ENCODE data around the gene HSPA4L. TPM values are rescaled to one million over a fixed set of nuclear protein-coding genes. Genes with fewer than 3 reads are reported as not detected.
A peak's percentile ranks its signal among the peaks of the same experiment; 100 is the strongest.

The HSPA4L gene
- total RNA-seq: 10 to 100 TPM in 1 of 3 donors, 1 to 10 TPM in 2; 2.7 to 14.5 (median 7.2) TPM

DNA sequence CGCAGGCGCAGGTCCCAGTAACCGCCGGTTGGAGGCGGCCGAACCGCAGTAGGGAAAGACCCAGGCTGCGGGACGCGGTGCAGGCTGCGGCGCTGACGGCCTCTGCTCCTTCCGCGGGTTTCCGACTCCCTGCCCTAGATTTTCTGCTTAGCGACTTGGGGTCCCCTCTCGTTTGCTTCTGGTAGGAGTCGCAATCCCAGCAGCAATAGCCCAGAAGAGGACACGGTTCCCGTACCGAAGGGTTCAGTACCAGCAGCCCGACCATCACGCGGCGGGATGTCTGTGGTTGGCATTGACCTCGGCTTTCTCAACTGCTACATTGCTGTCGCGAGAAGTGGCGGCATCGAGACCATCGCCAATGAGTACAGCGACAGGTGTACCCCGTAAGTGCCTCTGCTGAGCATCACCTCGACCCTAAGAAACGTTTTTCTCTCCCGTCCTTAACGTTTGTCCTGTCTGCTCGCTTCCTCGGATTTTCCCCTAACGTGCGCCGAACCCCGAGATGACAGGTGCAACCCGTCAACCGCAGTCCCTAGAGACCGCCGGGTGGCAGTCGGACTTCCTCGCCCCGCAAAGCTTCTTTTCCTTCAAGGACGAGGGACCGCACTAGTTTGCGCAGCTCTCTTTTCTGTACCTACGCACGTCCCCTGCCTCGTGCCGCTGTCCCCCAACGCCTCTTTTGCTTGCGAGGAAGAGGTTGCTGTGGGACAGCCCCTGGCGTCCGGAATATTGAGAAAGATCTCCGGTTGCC, at the start of gene HSPA4L:
Gene HSPA4L (plus strand): TSS at position 48 of the 751 bp plus-strand sequence. CDS start 229 bp downstream, at position 277.
- peak within 1 kb of the TSS; percentile 88 to 95 for H3K27ac ChIP-seq
- no peaks in the 10 kb centered on the region for H3K4me1 ChIP-seq
- DNase-seq (ENCODE audit: low spot score in 2 of 2): peak; percentile 55 to 77
- TF ChIP-seq, protein P1, sequence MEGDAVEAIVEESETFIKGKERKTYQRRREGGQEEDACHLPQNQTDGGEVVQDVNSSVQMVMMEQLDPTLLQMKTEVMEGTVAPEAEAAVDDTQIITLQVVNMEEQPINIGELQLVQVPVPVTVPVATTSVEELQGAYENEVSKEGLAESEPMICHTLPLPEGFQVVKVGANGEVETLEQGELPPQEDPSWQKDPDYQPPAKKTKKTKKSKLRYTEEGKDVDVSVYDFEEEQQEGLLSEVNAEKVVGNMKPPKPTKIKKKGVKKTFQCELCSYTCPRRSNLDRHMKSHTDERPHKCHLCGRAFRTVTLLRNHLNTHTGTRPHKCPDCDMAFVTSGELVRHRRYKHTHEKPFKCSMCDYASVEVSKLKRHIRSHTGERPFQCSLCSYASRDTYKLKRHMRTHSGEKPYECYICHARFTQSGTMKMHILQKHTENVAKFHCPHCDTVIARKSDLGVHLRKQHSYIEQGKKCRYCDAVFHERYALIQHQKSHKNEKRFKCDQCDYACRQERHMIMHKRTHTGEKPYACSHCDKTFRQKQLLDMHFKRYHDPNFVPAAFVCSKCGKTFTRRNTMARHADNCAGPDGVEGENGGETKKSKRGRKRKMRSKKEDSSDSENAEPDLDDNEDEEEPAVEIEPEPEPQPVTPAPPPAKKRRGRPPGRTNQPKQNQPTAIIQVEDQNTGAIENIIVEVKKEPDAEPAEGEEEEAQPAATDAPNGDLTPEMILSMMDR (IDR thresholded peaks at IDR 0.05): peak; percentile 9 to 40 (median 32)
- TF ChIP-seq POLR2A (IDR thresholded peaks at IDR 0.05): peak; percentile 80
- peak; percentile 22 to 86 (median 44) for TF ChIP-seq POLR2AphosphoS5 (IDR thresholded peaks at IDR 0.05)
- intact Hi-C loops (cut with DNase I; ENCODE audit: low total_unique reads): no loop called here
- no peaks in the 10 kb centered on the region for H3K27me3 ChIP-seq
- H3K4me3 ChIP-seq: peak within 1 kb of the TSS; percentile 53 to 84 (median 79)
- H3K9me3 ChIP-seq: no peaks in the 10 kb centered on the region
- no peaks in the 10 kb centered on the region for H3K36me3 ChIP-seq

DNA sequence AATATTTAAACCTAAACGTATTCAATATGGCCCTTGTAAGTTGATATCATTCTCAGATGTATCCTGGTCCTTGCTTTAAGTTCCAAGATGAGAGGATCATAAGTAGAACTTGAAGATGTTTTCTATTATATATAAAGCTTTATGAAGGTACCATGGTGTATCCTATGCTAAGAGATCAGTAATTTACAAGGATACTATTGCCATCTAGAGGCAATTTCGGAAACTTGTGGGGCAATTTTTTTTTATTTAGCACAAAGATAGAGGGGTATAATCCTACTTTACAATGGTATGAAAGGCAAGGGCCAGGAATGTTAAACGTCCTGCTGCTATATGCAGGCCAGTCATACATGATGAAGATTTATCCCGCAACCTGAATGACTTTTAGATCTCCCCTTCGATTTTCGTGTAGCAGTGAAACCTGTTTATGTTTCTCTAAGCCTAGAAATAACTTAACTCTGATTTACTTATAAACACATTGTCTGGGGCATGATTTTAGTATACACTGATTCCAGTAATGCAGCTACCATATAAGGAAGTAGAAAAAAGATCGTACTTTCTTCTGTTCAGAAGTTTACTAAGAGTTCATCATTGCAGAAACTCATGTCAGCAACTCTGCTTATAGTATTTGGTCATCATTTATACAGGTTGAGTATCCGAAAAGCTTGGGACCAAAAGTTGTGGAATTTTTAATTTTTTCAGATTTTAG, 49.3 kb upstream of the HSPA4L start:
- DNase-seq (ENCODE audit: low spot score in 2 of 2): no peak

DNA sequence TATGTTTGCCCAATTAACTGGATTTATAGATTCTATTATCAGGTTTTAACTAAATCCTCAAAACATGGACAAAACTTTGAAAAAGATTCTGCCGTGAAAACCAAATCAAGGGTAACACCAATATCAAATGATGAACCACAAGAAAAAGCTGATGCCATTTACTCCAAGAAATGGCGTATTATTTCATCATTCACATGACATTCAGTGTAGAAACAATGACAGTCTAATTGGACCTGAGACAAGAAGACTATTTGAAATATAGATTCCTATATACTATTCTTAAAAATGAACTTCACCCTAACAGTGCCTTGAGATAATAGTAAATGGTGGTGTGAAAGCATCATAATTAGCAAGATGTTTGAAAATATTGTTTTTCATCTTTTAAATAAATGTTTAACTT, 47.1 kb upstream of the HSPA4L start:
- H3K4me3 ChIP-seq: no peak overlapping the region
- H3K4me1 ChIP-seq: no peaks in the 10 kb centered on the region
- no peaks in the 10 kb centered on the region for H3K36me3 ChIP-seq
- no peak overlapping the region for H3K27ac ChIP-seq
- TF ChIP-seq POLR2A (IDR thresholded peaks at IDR 0.05) (no peak), POLR2AphosphoS5 (IDR thresholded peaks at IDR 0.05) (no peak)
- TF ChIP-seq, protein P1 (IDR thresholded peaks at IDR 0.05): no peak
- DNase-seq (ENCODE audit: low spot score in 2 of 2): no peak
- H3K9me3 ChIP-seq: no peaks in the 10 kb centered on the region
- H3K27me3 ChIP-seq: no peaks in the 10 kb centered on the region
- intact Hi-C loops (cut with DNase I; ENCODE audit: low total_unique reads): loop anchor here (5.0 kb wide), 1 partner anchor 632 kb away; no protein-coding TSS in a partner anchor

More for the DNA sequence above, 49.3 kb upstream of the HSPA4L start:
- H3K4me3 ChIP-seq: no peak overlapping the region
- no peaks in the 10 kb centered on the region for H3K4me1 ChIP-seq
- intact Hi-C loops (cut with DNase I; ENCODE audit: low total_unique reads): loop anchor here (5.0 kb wide), 1 partner anchor 635 kb away; no protein-coding TSS in a partner anchor
- no peaks in the 10 kb centered on the region for H3K36me3 ChIP-seq
- H3K27me3 ChIP-seq: no peaks in the 10 kb centered on the region
- H3K9me3 ChIP-seq: no peaks in the 10 kb centered on the region
- H3K27ac ChIP-seq: no peak overlapping the region
- no peak for TF ChIP-seq POLR2AphosphoS5 (IDR thresholded peaks at IDR 0.05)
- TF ChIP-seq POLR2A (IDR thresholded peaks at IDR 0.05): no peak
- TF ChIP-seq, protein P1 (IDR thresholded peaks at IDR 0.05): peak in 2 of 3 donors; percentile 36 to 64

- DNase-seq (ENCODE audit: low spot score in 2 of 2): no peak
- Histone ChIP-seq H3K4me3 (no peak overlapping the region), H3K36me3 (no peaks in the 10 kb centered on the region), H3K27me3 (no peaks in the 10 kb centered on the region), H3K9me3 (no peaks in the 10 kb centered on the region), H3K4me1 (no peaks in the 10 kb centered on the region), H3K27ac (no peak overlapping the region)
- intact Hi-C loops (cut with DNase I; ENCODE audit: low total_unique reads): no loop called here
- TF ChIP-seq, protein P1 (IDR thresholded peaks at IDR 0.05): no peak
- no peak for TF ChIP-seq POLR2A (IDR thresholded peaks at IDR 0.05)
- TF ChIP-seq POLR2AphosphoS5 (IDR thresholded peaks at IDR 0.05): no peak
Observed at GRCh38 chr4:127737295-127737694, 44.8 kb upstream of the HSPA4L start.

DNA sequence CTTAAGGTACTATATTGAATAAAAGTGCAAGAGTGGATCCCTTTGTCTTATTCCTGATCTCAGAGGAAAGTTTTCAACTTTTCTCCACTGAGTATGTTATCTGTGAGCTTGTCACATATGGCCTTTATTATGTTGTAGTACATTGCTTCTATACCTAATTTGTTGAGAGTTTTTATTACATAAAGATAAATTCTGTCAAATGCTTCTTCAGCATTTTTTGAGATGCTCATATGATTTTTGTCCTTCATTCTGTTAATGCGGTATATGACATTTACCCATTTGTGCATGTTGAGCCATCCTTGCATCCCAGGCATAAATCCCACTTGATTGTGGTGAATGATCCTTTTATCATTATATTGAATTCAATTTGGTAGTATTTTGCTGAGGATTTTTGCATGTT, 40.9 kb upstream of the HSPA4L start:
- intact Hi-C loops (cut with DNase I; ENCODE audit: low total_unique reads): no loop called here
- no peaks in the 10 kb centered on the region for H3K36me3 ChIP-seq
- no peaks in the 10 kb centered on the region for H3K27me3 ChIP-seq
- no peak for DNase-seq (ENCODE audit: low spot score in 2 of 2)
- TF ChIP-seq, protein P1 (IDR thresholded peaks at IDR 0.05): no peak
- TF ChIP-seq POLR2AphosphoS5 (IDR thresholded peaks at IDR 0.05) (no peak), POLR2A (IDR thresholded peaks at IDR 0.05) (no peak)
- H3K9me3 ChIP-seq: no peaks in the 10 kb centered on the region
- no peaks in the 10 kb centered on the region for H3K4me1 ChIP-seq
- H3K27ac ChIP-seq: no peak overlapping the region
- H3K4me3 ChIP-seq: no peak overlapping the region
